CD8-positive, alpha-beta memory T cell (primary cell): ENCODE measurements around the gene RTCA. TPM values are rescaled to one million over a fixed set of nuclear protein-coding genes. Genes with fewer than 3 reads are reported as not detected.
"Not testable (repeated sequence)": the region's sequence is repeated elsewhere in the genome, so short reads cannot be mapped to it uniquely, and the experiment has no call there.

Experiments
- CTCF ChIA-PET: fragments of 350-600 bp; sonication (Branson Sonifier 250); formaldehyde crosslinking; loops from one replicate; lab custom pipeline; 2021; ENCODE audit warnings: antibody characterized with exemption; lab: Charles Lee
- POLR2A ChIA-PET: fragments of 350-600 bp; sonication (Branson Sonifier 250); formaldehyde crosslinking; loops from one replicate; lab custom pipeline; 2021; ENCODE audit warnings: antibody characterized with exemption; lab: Charles Lee
- DNase-seq, 5 donors: peaks; one replicate each; pipeline versions ENCODE4 v3.0.0 to v3.0.0-alpha.2; 2020 to 2022; ENCODE audit warnings: mixed read lengths in 1 of 5
- H3K27ac ChIP-seq: one replicate; pipeline ENCODE4 v1.7.0; 2013; ENCODE audit warnings: low read depth, mild to moderate bottlenecking, low read length, moderate library complexity
- H3K27me3 ChIP-seq: 2 replicates; pipeline ENCODE4 v1.7.0; 2013; ENCODE audit warnings: low read length, mild to moderate bottlenecking; ENCODE audit not compliant: insufficient read depth, poor library complexity, severe bottlenecking
- H3K36me3 ChIP-seq: 2 replicates; pipeline ENCODE4 v1.7.0; 2013; ENCODE audit warnings: mild to moderate bottlenecking, low read length, moderate library complexity; ENCODE audit not compliant: insufficient read depth
- H3K4me1 ChIP-seq: 2 replicates; pipeline ENCODE4 v1.7.0; 2013; ENCODE audit warnings: mild to moderate bottlenecking, low read length, moderate library complexity; ENCODE audit not compliant: insufficient read depth
- H3K4me3 ChIP-seq: 2 replicates; pipeline ENCODE4 v1.7.0; 2013; ENCODE audit warnings: mild to moderate bottlenecking, low read length
- H3K9me3 ChIP-seq: 2 replicates; pipeline ENCODE4 v1.7.0; 2013; ENCODE audit warnings: mild to moderate bottlenecking, low read length
- H3K27ac Mint-ChIP-seq, 8 donors: one replicate each; pipeline ENCODE4 v1.8.0; 2020 to 2021; ENCODE audit warnings: mixed read lengths in 8 of 8, mild to moderate bottlenecking in 6 of 8, inconsistent platforms in 3 of 8, moderate library complexity in 3 of 8
- H3K27me3 Mint-ChIP-seq, 2 donors: one replicate each; pipeline ENCODE4 v1.8.0; 2020 to 2021; ENCODE audit warnings: mixed read lengths in 2 of 2, mild to moderate bottlenecking in 1 of 2, moderate library complexity in 1 of 2
- H3K36me3 Mint-ChIP-seq, 3 donors: one replicate each; pipeline ENCODE4 v1.8.0; 2020 to 2021; ENCODE audit warnings: mixed read lengths in 3 of 3, inconsistent platforms in 1 of 3, mild to moderate bottlenecking in 1 of 3
- H3K4me1 Mint-ChIP-seq, 3 donors: one replicate each; pipeline ENCODE4 v1.8.0; 2020 to 2021; ENCODE audit warnings: mixed read lengths in 3 of 3, inconsistent platforms in 1 of 3, mild to moderate bottlenecking in 1 of 3
- H3K4me3 Mint-ChIP-seq, 7 donors: one replicate each; pipeline ENCODE4 v1.8.0; 2020 to 2021; ENCODE audit warnings: mixed read lengths in 7 of 7, mild to moderate bottlenecking in 6 of 7, moderate library complexity in 4 of 7, inconsistent platforms in 2 of 7
- H3K9me3 Mint-ChIP-seq, 5 donors: one replicate each; pipeline ENCODE4 v1.8.0; 2020 to 2022; ENCODE audit warnings: mixed read lengths in 5 of 5, mild to moderate bottlenecking in 3 of 5, moderate library complexity in 2 of 5, inconsistent platforms in 1 of 5
- polyA plus RNA-seq: library from polyadenylated mRNA; unstranded; fragments of 300-500 nt; fragmentation: Illumina TruSeq; gene quantifications from one replicate; pipeline ENCODE4 v1.2.3, GENCODE V29; 2021
- total RNA-seq, 2 experiments: library from RNA; stranded (reverse); gene quantifications; one replicate each; pipeline ENCODE4 v1.2.3, GENCODE V29; 2021

Gene RTCA
- total and polyA plus RNA-seq, 3 experiments from 2014 or later, result 25.2 to 68.3 (median 64.5) TPM

- H3K4me3 Mint-ChIP-seq, H3K27ac Mint-ChIP-seq, H3K36me3 ChIP-seq, CTCF ChIA-PET, H3K27ac ChIP-seq, H3K4me1 ChIP-seq, DNase-seq, H3K4me3 ChIP-seq, H3K4me1 Mint-ChIP-seq, H3K27me3 Mint-ChIP-seq, H3K9me3 Mint-ChIP-seq, H3K9me3 ChIP-seq, H3K27me3 ChIP-seq: not testable (repeated sequence)
- H3K36me3 Mint-ChIP-seq, result peaks cover 0 to 15% (median 0%) of the 10 kb centered on the region in 3 donors
- POLR2A ChIA-PET, result interaction anchor here (0.6 kb wide), 1 partner anchor 200 kb away, joined by 3 read pairs; no protein-coding TSS in a partner anchor
Measured at GRCh38 chr1:100258427-100258826, 7.6 kb upstream of the RTCA start.

GRCh38 chr1:100261686-100262085 lies 4.3 kb upstream of the RTCA start:
- Histone ChIP-seq H3K27ac (no peak overlapping the region), H3K27me3 (no peaks in the 10 kb centered on the region), H3K9me3 (no peaks in the 10 kb centered on the region), H3K4me3 (no peak overlapping the region), H3K36me3 (no peaks in the 10 kb centered on the region), H3K4me1 (peaks cover 9% of the 10 kb centered on the region)
- DNase-seq, result no peak
- CTCF ChIA-PET, result no interaction called here
- Mint-ChIP-seq H3K27ac (no peak overlapping the region), H3K4me1 (peaks cover 14 to 18% (median 16%) of the 10 kb centered on the region in 3 donors), H3K4me3 (no peak overlapping the region), H3K9me3 (peaks cover 0 to 7% (median 3%) of the 10 kb centered on the region in 5 donors), H3K27me3 (peaks cover 0 to 4% of the 10 kb centered on the region in 2 donors), H3K36me3 (peaks cover 3 to 13% (median 11%) of the 10 kb centered on the region in 3 donors)
- POLR2A ChIA-PET, result no interaction called here

- H3K27me3 Mint-ChIP-seq, CTCF ChIA-PET, DNase-seq, H3K9me3 Mint-ChIP-seq, H3K4me3 ChIP-seq, H3K27ac Mint-ChIP-seq, H3K9me3 ChIP-seq, POLR2A ChIA-PET, H3K27me3 ChIP-seq, H3K27ac ChIP-seq, H3K36me3 ChIP-seq: not testable (repeated sequence)
- H3K4me1 ChIP-seq, result peaks cover 30% of the 10 kb centered on the region
- Mint-ChIP-seq H3K4me3 (peak overlapping the region in 5 of 7 donors; percentile 37 to 68 (median 46)), H3K36me3 (peaks cover 3 to 29% (median 11%) of the 10 kb centered on the region in 3 donors), H3K4me1 (peaks cover 34 to 42% (median 36%) of the 10 kb centered on the region in 3 donors)
Measured at GRCh38 chr1:100264081-100264480, 1.9 kb upstream of the RTCA start.

- Histone ChIP-seq H3K9me3 (no peaks in the 10 kb centered on the region), H3K27ac (peak overlapping the region; percentile 93), H3K4me3 (peak overlapping the region; percentile 97), H3K36me3 (peaks cover 8% of the 10 kb centered on the region), H3K27me3 (no peaks in the 10 kb centered on the region), H3K4me1 (peaks cover 36% of the 10 kb centered on the region)
- CTCF ChIA-PET, result interaction anchor here (1.2 to 2.6 kb wide), 7 partner anchors 16 to 195 kb away, joined by 4 to 11 read pairs (median 4); partner anchors contain the start of genes CDC14A and DBT
- peaks cover 41 to 55% (median 50%) of the 10 kb centered on the region in 3 donors for H3K4me1 Mint-ChIP-seq
- peaks cover 0 to 4% of the 10 kb centered on the region in 2 donors for H3K27me3 Mint-ChIP-seq
- peaks cover 0 to 3% (median 2%) of the 10 kb centered on the region in 5 donors for H3K9me3 Mint-ChIP-seq
- peak in 1 of 5 donors; percentile 58 for DNase-seq
- H3K27ac Mint-ChIP-seq, result peak overlapping the region; percentile 80 to 98 (median 98)
- POLR2A ChIA-PET, result interaction anchor here (0.7 to 2.2 kb wide), 8 partner anchors 16 to 188 kb away, joined by 3 to 13 read pairs (median 3); partner anchors contain the start of genes CDC14A, DBT, SASS6 and TRMT13
- peak overlapping the region; percentile 94 to 100 (median 100) for H3K4me3 Mint-ChIP-seq
- peaks cover 8 to 41% (median 16%) of the 10 kb centered on the region in 3 donors for H3K36me3 Mint-ChIP-seq
Measured at GRCh38 chr1:100265562-100265930, 470 bp upstream of the RTCA start.

- CTCF ChIA-PET, result interaction anchor here (1.1 to 2.6 kb wide), 6 partner anchors 18 to 193 kb away, joined by 3 to 11 read pairs (median 4); partner anchors contain the start of gene CDC14A
- no peaks in the 10 kb centered on the region for H3K27me3 ChIP-seq
- peaks cover 38% of the 10 kb centered on the region for H3K4me1 ChIP-seq
- Mint-ChIP-seq H3K27me3 (peaks cover 0 to 4% of the 10 kb centered on the region in 2 donors), H3K36me3 (peaks cover 10 to 51% (median 13%) of the 10 kb centered on the region in 3 donors), H3K27ac (peak overlapping the region; percentile 80 to 98 (median 98)), H3K4me1 (peaks cover 49 to 65% (median 59%) of the 10 kb centered on the region in 3 donors), H3K9me3 (peaks cover 0 to 2% (median 0%) of the 10 kb centered on the region in 5 donors), H3K4me3 (peak overlapping the region; percentile 94 to 100 (median 100))
- peak overlapping the region; percentile 97 for H3K4me3 ChIP-seq
- POLR2A ChIA-PET, result interaction anchor here (0.5 to 2.2 kb wide), 6 partner anchors 17 to 173 kb away, joined by 3 to 13 read pairs (median 4); partner anchors contain the start of genes CDC14A and DBT
- no peaks in the 10 kb centered on the region for H3K9me3 ChIP-seq
- H3K36me3 ChIP-seq, result peaks cover 10% of the 10 kb centered on the region
- H3K27ac ChIP-seq, result peak overlapping the region; percentile 93
- no peak for DNase-seq
Measured at GRCh38 chr1:100266741-100267140, 725 bp downstream of the RTCA start.

GRCh38 chr1:100267284-100267683 lies 1.3 kb downstream of the RTCA start:
- H3K36me3 Mint-ChIP-seq, result peaks cover 8 to 55% (median 14%) of the 10 kb centered on the region in 3 donors
- no peak for DNase-seq
- peak overlapping the region in 7 of 8 donors; percentile 43 to 98 (median 98) for H3K27ac Mint-ChIP-seq
- peak overlapping the region; percentile 93 for H3K27ac ChIP-seq
- peak overlapping the region; percentile 94 to 100 (median 100) for H3K4me3 Mint-ChIP-seq
- H3K4me3 ChIP-seq, result peak overlapping the region; percentile 97
- peaks cover 15% of the 10 kb centered on the region for H3K36me3 ChIP-seq
- peaks cover 0 to 4% of the 10 kb centered on the region in 2 donors for H3K27me3 Mint-ChIP-seq
- no peaks in the 10 kb centered on the region for H3K9me3 ChIP-seq
- POLR2A ChIA-PET, result interaction anchor here (0.5 to 2.2 kb wide), 3 partner anchors 18 to 85 kb away, joined by 3 to 13 read pairs (median 11); partner anchors contain the start of genes CDC14A and DBT
- CTCF ChIA-PET, result interaction anchor here (2.6 kb wide), 1 partner anchor 193 kb away, joined by 11 read pairs; no protein-coding TSS in a partner anchor
- H3K27me3 ChIP-seq, result no peaks in the 10 kb centered on the region
- H3K4me1 Mint-ChIP-seq, result peaks cover 53 to 70% (median 65%) of the 10 kb centered on the region in 3 donors
- H3K9me3 Mint-ChIP-seq, result peaks cover 0 to 2% (median 0%) of the 10 kb centered on the region in 5 donors
- H3K4me1 ChIP-seq, result peaks cover 41% of the 10 kb centered on the region

GRCh38 chr1:100268202-100268601 lies 2.2 kb downstream of the RTCA start:
- no peak overlapping the region for H3K4me3 ChIP-seq
- peak overlapping the region; percentile 6 to 100 (median 100) for H3K4me3 Mint-ChIP-seq
- POLR2A ChIA-PET, result interaction anchor here (0.6 kb wide), 1 partner anchor 80 kb away, joined by 7 read pairs; no protein-coding TSS in a partner anchor

More at GRCh38 chr1:100268202-100268601, 2.2 kb downstream of the RTCA start:
- Histone ChIP-seq H3K9me3 (no peaks in the 10 kb centered on the region), H3K4me1 (peaks cover 41% of the 10 kb centered on the region), H3K27ac (no peak overlapping the region), H3K27me3 (no peaks in the 10 kb centered on the region), H3K36me3 (peaks cover 19% of the 10 kb centered on the region)
- H3K27me3 Mint-ChIP-seq, result peaks cover 0 to 4% of the 10 kb centered on the region in 2 donors
- peaks cover 0 to 2% (median 0%) of the 10 kb centered on the region in 5 donors for H3K9me3 Mint-ChIP-seq
- peaks cover 8 to 63% (median 14%) of the 10 kb centered on the region in 3 donors for H3K36me3 Mint-ChIP-seq
- no peak for DNase-seq
- peak overlapping the region in 7 of 8 donors; percentile 53 to 80 (median 70) for H3K27ac Mint-ChIP-seq
- H3K4me1 Mint-ChIP-seq, result peaks cover 53 to 79% (median 72%) of the 10 kb centered on the region in 3 donors
- CTCF ChIA-PET, result interaction anchor here (1.7 kb wide), 1 partner anchor 18 kb away, joined by 4 read pairs; the partner anchor contains the start of gene DBT
